ENCODE results near the gene PDZD7.
A peak's percentile ranks its signal among the peaks of the same experiment; 100 is the strongest.

Gene PDZD7

GRCh38 chr10:101020427-101021075 is 10.4 kb downstream of the PDZD7 start:
- no peak for TF ChIP-seq CTCF (IDR thresholded peaks at IDR 0.05; ENCODE audit: insufficient read depth, low read length, missing control alignments)
- POLR2A ChIA-PET, result no interaction called here
- CTCF ChIA-PET, result interaction anchor here (0.6 to 7.3 kb wide), 9 partner anchors 10 to 527 kb away, joined by 3 to 803 read pairs (median 19); partner anchors contain the start of genes KAZALD1, LZTS2, MRPL43 and PDZD7
- no peak for DNase-seq (ENCODE audit: low read depth, low spot score)
- H3K4me3 ChIP-seq (ENCODE audit: low read depth, low read length), result no peak overlapping the region

GRCh38 chr10:101019440-101019703 is 11.6 kb downstream of the PDZD7 start:
- no peak for TF ChIP-seq CTCF (IDR thresholded peaks at IDR 0.05; ENCODE audit: insufficient read depth, low read length, missing control alignments)
- DNase-seq (ENCODE audit: low read depth, low spot score), result no peak
- POLR2A ChIA-PET, result interaction anchor here (1.1 kb wide), 1 partner anchor 20 kb away, joined by 3 read pairs; the partner anchor contains the start of gene LZTS2
- H3K4me3 ChIP-seq (ENCODE audit: low read depth, low read length), result no peak overlapping the region
- CTCF ChIA-PET, result interaction anchor here (0.9 to 7.3 kb wide), 17 partner anchors 8 to 483 kb away, joined by 3 to 803 read pairs (median 8); partner anchors contain the start of genes HIF1AN, KAZALD1, LZTS2 and MRPL43

- no peak for DNase-seq (ENCODE audit: low read depth, low spot score)
- TF ChIP-seq CTCF (IDR thresholded peaks at IDR 0.05; ENCODE audit: insufficient read depth, low read length, missing control alignments), result peak; percentile 98
- ChIA-PET CTCF (interaction anchor here (0.7 to 7.3 kb wide), 19 partner anchors 8 to 483 kb away, joined by 3 to 803 read pairs (median 7); partner anchors contain the start of genes HIF1AN, KAZALD1, LZTS2 and MRPL43), POLR2A (interaction anchor here (1.1 kb wide), 1 partner anchor 20 kb away, joined by 3 read pairs; the partner anchor contains the start of gene LZTS2)
- no peak overlapping the region for H3K4me3 ChIP-seq (ENCODE audit: low read depth, low read length)
These were observed 12.1 kb downstream of the PDZD7 start for GRCh38 chr10:101018600-101019439.

- no peak for TF ChIP-seq CTCF (IDR thresholded peaks at IDR 0.05; ENCODE audit: insufficient read depth, low read length, missing control alignments)
- POLR2A ChIA-PET, result interaction anchor here (1.1 kb wide), 1 partner anchor 26 kb away, joined by 5 read pairs; no protein-coding TSS in a partner anchor
- DNase-seq (ENCODE audit: low read depth, low spot score), result no peak
- CTCF ChIA-PET, result interaction anchor here (1.0 to 7.3 kb wide), 15 partner anchors 7 to 482 kb away, joined by 3 to 803 read pairs (median 9); partner anchors contain the start of genes HIF1AN, KAZALD1, LZTS2 and MRPL43
- H3K4me3 ChIP-seq (ENCODE audit: low read depth, low read length), result no peak overlapping the region
These were observed 12.8 kb downstream of the PDZD7 start for GRCh38 chr10:101018118-101018599.

- ChIA-PET POLR2A (interaction anchor here (1.1 to 1.2 kb wide), 2 partner anchors 25 to 44 kb away, joined by 3 to 5 read pairs; no protein-coding TSS in a partner anchor), CTCF (interaction anchor here (1.5 to 7.3 kb wide), 9 partner anchors 8 to 126 kb away, joined by 3 to 803 read pairs (median 19); partner anchors contain the start of genes KAZALD1, LZTS2, MRPL43 and PDZD7)
- H3K4me3 ChIP-seq (ENCODE audit: low read depth, low read length), result no peak overlapping the region
- no peak for TF ChIP-seq CTCF (IDR thresholded peaks at IDR 0.05; ENCODE audit: insufficient read depth, low read length, missing control alignments)
- no peak for DNase-seq (ENCODE audit: low read depth, low spot score)
These were observed 14.1 kb downstream of the PDZD7 start for GRCh38 chr10:101016814-101017213.
